NCI-H1694 treated with DMSO at 0.1 percent for 48 hours (cell line): ENCODE data around the gene SCAMP1.

Experiments used
- DNase-seq: peaks from one replicate; lab custom pipeline; 2025; lab: John Stamatoyannopoulos, UW

SCAMP1 gene

DNA sequence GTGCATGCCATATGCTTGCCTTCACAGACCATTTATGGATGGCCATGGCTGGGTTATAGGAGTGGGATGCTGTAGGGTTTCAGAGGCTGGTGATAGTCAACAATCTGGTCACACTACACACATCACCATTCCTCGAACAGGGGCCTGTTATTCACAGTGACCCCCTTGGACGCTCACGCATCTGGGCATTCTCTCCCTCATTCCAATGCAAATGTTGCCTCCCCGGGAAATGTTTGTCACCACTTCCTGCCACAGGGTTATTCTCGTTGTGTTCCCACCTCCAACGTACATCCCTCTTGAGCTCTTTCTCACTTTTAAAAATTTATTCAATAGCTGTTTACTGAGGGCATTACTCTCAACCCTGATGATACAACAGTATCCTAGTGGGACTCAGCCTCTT, 135.4 kb downstream of the SCAMP1 start:
- no peak for DNase-seq

DNA sequence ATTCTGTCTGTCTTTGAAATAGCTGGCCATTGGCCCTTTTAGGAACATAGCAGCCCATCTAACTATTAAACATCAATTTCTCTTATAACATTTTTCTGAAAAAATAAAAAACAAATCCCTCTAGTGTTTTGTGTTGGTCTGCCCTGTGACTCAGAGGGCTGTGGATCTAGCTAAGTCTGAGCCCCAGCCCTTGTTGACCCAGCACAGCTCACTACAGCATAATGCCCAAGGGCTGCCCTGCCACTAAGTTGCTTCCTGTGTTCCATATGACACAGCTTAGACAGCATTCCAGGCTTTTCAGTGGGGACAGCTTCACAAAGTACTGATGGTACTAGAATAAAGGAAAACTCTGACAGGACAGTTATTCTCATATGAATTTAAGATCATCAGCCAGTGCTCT, 136.0 kb downstream of the SCAMP1 start:
- DNase-seq = no peak

DNA sequence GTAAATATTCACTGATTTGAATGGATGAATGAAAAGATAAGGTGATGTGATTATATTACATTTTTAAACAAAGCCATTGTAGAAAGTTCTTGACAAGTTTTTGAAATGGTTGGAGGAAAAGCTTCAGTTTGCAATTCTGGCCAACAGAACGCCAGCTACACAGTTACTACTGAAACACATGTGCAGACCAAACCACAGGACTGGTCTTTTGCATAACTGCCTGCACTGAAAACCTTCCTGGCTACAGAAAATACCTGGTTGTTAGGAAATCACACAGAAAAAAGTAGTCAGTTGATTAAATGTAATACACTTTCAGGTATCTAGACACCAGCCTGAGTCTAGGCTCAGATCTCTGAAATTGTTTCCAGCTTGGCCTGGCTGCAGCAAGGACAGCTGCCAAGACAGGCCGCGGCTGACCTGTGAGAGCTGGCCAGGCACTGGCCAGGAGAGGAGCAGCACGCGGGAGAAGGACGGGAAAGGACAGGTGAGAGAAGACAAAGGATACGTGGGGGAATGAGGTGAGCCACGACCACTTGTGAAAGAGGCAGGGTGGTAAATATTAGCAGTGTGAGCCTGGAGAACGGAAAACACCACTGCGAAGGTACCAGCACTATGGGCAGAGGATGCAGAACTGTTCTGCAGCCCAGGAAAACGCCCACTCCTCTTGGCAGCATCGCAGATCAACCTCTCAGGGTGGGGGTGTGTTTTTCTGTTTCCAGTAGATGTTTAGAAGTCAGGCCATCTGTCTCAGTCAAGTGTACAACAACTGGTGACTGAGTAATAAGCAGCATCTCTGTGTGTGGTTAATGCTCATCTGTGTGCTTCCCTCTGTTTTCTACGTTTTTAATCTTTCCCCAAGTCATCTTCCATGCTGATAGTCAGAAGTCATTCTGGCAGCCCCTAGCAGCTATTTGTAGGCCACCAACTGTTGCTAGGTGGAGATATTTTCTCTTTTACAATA, 137.4 kb downstream of the SCAMP1 start:
- peak; percentile 85 for DNase-seq

DNA sequence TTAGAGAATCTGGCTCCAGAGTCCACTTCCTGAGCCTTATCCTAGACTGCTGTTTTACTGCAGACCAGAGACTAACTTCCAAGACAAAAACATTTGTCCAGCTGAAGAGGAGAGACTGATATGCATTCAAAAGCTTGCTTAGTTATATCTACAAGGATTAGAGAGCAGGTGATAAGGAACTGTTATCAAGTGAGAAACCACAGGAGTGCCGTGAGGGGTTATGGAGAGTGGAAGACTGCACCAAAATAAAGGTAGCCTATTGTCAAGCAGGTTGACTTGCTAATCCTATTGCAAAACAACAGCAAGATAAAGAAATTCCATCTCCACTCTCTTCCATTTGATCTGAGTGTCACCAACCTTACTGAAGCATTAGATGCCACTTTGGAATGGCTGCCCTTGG, 139.1 kb downstream of the SCAMP1 start:
- no peak for DNase-seq

DNA sequence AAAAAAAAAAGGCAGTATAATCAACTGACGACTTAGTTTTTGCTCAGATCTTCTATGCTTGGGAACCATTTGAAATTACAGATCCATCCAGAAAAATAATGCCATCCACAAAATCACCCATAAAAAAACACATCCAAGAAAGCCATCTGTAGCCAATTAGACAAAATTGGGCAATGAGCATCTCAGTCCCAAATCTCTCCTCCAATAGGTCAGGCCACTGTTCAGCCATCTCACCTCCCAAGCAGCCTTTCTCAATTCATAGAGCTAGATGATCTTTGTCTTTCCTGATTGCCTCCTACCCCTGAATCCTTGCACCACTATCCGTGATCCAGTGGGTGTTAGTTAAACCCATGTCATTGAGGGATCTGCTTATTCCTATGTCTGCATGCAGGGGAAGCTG, 139.6 kb downstream of the SCAMP1 start:
- no peak for DNase-seq

DNA sequence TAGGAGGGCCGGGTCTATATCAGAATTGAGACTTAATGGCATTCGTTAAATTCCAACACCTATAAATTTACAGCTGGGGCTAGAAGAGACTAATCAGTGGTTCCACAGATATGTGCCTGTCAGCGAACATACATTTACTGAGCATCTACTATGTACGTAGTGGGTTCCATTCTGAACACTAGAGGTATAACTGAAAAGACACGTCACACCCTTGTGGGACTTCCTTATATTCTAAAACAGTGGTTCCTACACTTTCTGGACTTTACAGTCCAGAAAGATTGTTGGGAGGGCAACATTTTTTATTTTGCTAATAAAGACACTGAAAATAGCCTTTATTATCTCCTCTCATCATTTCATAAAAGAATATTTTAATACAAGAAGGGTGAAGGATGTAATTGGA, 140.5 kb downstream of the SCAMP1 start:
- no peak for DNase-seq

DNA sequence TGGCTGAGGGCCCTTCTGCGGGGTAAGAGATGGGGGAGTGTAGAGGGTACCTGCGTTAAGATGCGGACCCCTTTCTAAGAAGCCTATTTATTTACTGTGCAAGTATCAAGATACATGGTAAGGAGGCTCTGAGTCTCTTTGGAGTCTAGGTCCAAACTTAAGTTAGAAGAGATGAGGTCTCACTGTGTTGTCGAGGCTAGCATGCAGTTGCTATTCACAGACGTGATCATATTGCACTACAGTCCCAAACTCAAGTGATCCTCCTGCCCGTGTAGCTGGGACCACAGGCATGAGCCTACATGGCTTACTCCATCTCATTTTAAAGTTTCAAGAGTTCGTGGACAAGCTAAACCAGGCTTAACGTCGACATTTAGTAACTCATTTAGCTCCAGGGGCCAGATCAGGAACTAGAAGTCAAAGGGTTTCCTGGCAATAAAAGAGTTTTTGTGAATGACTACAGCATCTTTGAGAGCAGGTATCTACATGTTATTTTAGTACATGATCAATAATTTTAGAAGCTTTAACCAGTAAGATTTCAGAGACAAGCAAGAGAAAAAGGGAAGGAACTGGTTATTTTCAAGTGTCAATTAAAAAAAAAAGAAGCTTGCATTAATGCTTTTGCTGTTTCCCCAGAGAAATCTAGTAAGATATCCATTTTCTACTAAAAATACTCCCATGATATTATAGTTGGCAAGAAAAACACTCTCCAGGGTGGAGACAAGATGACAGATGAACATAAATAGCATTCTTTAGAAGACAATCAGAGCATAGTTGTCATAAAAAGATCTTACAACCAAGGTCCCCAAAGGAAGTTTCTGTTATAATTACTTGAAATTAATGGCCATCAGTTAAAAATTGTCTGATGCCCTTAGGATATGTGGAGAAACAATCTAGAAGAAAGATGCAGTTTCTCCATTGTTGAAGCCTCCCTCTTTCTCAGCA, 141.3 kb downstream of the SCAMP1 start:
- no peak for DNase-seq

DNA sequence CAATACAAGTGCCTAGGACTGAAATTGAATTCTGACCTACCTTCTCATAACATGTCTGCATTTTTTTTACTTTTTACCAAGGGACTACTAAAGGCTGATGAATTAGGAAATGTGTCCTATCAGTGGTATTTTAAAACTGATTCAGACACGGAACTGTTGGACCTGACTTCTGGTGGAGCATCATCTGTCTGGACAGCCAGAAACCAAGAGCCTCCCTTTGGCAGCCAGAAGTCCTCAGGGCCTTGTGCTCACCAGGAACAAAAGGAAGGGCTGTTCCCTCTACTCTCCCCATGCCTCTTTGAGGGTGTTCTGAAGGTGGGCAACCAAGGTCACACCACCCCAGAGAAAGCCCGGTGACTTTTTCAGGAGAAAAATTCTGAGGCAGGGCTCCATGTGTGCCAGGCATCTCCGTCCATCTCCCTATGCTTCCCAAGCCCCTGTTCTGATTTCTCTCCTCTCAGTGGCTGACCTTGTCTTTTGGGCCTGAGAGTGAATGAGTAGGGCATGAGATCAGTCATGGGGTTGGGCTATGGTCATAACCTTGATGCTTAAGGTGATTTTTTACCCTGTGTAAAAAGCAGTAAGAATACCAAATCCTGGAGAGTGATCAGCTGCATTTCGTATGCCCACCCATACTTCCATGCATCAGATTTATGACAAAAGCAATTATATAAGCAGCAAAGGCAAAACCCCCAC, 143.7 kb downstream of the SCAMP1 start:
- no peak for DNase-seq

DNA sequence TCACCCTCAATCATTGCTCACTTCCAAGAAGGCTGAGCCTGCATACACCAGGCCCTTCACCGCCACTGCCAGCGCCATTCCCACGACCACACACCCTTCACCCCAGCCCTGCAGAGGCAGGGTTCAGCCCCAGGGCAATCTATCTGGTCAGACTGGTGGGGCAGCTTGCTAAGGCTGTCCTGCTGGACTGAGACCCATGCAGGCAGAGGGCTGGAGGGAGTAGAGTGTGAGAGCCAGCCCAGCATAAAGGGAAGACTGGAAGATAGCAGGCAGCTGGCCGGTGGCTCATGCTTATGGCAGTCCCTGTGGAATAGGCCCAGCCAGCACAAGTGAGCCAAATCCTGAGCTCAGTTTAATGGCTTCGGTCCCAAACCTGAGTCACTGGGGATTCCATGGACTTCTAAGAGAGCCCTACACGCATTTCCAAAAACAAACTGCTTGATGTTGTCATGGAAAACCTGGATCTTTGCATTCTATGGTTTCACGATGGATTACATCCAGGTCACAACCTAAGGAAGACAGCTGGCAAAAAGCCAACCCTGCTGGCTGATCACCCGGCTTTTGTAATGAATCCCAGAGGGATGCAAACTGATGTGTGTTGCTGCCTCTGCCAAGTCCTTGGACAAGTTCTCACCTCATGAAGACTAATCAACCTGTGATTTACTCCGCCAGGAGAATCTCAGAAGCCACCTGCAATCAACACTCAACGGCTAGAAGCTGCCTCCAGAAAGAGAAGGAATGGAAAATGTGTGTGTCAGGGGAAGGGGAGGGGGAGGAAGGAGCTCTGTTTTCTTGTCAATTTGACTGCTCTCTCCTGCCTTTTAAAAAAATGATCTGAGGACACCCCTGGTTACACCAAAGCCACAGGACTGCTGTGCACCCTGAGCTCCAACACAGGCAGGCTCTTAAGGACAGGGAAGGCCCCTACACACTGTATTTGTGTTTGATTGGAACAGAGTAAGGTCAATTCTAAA, 144.6 kb downstream of the SCAMP1 start:
- peak; percentile 82 for DNase-seq

DNA sequence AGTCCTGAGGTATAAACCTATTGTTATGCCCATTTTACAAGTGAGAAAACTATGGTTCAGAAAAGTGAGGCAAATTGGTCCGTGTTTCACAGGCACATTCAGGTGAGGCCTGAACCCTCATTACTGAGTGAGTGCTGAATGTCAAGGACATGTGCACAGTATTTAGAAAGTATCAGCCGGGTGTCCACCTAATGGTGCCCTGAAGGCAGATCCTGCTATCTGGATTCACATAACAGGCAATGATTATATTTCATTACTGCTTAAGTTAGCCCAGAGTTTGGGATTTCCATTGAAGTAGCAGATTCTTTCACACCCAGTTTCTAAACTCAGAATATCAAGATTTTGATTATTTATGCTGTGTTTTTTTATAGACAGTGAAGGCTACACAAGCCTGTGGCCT, 145.4 kb downstream of the SCAMP1 start:
- DNase-seq = no peak

DNA sequence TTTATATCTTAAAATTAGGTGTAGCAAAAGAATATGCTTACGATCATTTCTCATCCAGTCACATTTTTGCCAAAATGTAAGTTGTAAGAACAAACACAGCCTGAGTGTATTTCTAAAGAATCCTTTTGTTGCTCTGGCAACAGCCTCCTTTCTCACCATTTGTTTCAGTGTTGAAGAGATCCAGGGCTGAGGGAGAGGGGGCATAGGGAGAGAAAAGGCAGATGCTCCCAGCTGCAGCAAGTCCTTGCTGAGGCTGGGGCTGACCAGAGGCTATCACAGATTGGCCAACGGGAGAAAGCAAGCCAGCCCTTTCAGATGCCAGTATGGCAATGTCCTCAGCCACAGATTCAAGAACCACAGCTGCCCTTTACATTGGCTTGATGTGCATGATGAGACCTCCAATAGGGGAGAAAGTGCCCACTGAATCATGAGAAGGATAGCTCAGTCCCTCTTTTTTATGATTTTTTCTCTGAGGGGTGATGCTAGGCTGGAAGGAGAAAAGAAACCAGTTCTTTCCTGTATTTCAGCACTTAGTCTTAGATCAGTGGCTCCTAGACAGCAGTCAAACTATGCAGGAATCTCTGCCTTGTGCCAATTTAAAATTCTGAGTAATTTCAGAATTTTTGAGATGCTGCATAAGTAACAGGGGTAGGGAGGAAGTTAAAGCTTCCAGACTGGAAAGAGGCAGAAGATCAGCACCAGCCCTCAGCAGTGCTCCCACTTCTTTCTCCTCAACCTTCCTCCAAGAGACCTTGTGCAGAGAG, 146.0 kb downstream of the SCAMP1 start:
- DNase-seq = no peak

DNA sequence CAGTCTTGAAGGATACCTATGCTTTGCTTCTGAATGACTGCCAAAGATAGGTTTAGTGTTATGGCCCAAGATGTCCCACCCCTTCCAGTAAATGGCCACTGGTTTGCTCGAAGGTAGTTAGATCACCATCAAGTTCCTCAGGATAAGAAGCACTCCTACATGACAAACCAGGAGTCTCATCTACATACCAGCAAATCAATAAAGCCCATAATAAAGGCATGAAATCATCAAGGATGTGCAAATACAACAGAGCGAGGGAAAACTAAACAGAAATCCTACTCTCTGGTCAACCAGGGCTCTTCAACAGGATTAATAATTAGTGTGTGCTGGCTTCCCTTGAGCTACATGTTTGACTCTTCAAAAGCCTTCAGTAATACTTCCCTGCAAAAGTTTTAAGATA, 147.1 kb downstream of the SCAMP1 start:
- no peak for DNase-seq

DNA sequence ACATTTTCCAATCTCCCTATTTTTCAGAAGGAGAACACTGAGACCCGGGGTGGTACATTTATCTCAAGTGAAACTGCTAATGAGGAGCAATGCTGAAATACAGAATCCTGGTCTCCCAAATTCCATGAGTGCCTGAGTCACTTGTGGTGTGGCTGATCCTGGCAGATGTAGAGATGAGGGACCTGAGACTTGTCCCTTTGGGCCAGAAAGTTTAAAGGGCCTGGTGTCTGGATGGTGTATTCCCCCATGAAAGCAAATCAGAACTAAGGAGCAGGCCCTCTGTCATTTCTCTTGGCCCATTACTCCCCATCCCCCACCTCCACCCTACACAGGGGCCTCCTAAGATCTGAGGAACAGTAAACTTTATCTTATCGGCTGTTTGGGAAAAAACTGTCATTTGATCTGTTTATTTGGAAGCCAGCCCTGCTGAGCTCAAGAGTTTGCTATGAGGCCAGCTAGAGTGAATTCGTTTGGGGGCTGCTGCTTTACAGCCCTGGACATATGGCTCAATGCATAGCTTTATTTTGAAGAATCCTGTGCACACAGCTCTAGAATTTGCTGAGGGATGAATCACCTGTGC, 147.9 kb downstream of the SCAMP1 start:
- no peak for DNase-seq

DNA sequence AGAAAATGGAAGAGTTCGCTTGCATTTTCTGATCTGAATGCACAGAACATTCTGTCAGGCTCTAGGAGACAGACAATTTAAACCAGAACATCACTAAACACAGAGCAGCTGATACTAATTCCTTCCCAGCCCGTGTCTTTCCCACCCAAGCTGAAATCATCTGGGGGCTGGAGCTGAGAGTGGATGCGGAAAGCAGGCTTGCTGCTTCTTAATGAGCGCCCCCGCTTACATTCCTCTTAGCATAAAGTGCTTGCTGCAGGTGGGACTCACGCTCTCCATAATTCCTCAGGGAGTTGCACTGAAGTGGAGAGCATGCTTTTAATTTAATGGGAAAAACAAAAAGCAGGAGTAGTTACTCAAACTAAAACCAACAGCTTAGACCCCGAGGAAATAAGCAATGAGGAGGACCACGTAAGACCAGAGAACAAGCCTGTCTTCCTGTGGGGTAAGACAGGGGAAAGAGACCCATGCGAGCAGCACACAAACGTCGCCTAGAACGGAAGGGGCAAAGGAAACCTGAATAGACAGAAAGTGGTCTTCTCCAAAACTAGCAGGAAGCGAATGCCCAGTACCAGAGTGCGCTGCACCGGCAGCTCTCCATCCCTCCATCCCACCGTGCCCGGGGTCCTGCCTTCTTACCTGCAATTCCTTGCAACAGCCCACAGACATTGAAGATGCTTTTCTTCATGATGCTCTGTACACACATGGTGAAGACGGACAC, 148.9 kb downstream of the SCAMP1 start:
- no peak for DNase-seq

DNA sequence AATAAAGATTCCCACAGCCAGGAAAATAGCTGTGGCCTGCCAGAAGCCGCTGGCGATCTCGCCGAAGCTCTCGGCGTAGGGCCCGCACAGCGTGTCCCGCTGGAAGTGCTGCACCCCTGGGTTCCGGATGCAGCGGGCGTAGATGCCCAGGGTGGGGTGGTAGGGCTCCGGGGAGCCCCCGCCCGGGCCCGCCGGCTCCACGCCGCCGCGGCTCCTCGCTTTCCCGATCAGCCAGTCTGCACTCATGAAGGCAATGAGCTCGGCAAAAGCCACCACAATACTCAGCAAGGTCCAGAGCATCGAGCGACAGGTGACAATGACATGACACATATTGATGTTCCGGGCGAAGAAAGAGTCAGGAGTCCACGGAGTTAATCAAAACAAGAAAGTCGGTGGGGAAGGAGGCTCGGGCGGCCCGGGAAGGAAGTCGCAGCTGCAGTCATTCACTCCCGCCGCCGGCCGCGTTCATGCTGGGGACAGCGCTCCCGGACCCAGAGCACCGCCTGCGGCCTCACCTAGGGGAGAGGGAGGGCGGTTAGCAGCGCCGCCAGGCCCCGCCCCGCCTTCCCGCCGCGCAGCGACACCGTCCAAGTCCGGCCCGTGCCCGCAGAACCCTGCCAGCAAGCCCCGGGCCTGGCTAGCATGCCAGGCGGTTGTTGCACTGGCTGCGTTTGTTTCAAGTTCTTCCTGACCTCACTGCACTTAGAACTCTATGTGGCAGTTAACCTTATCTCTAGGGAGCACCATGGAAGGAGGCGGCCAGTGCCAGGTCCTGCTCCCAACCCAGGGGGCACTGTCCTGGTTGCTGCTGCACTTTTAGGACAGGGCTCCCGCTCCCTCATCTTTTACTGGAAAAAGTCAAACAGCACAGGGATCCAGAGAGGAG, 149.7 kb downstream of the SCAMP1 start:
- no peak for DNase-seq

DNA sequence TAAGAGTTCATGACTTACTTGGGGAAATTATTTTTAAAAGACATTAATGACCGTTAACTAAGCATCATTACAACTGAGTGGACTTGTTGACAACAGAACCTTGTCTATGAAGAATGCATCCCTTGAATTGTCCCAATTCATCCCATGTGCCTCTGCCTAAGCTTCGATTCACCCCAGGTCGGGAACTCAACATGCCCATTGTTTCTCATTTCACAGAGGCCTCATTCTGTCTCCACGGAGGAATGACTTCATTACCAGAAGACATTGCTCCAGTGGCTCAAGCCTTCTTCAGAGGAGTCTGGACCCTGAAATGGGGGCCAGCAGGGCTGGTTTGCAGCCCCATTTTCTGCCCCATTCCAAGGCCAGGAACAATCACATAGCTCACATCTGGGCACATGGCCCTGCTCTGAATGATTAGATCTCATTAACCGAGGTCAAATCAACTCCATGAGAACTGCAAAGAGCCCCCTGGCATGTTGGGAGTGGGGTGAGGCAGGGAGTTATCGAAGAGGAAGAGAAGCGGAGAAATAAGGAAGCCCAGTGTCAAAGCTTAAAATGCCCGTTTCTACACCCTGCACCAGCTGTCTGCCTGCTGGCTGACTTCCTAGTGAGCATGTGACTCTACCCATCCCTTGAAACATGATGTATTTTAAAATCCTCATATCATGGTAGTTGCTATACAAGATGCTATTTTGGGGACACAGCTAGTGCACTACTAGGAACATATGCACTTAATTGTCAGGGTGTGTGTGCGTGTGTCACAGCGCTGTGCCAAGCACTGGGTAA, 150.9 kb downstream of the SCAMP1 start:
- DNase-seq = peak; percentile 65

DNA sequence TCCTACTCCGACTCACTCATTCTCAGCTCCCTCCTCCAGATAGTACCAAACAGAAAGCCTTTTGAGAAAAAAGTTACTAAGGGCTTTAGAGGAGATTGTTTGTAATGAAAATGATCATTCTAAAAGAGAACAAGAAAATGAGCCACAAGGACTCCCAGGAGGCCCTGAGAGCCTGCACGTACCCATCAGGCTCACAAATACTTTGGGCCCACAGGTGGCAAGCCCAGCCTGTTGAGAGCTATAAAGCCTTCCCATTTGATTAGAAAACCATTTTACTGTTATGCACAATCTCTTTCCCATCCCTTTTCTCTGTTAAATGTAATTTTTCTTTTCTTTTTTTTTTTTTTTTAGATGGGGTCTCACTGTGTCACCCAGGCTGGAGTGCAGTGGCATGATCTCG, 152.0 kb downstream of the SCAMP1 start:
- no peak for DNase-seq
